HCT116 (cell line): ENCODE results near the gene VWA3B. TPM values are rescaled to one million over a fixed set of nuclear protein-coding genes. Genes with fewer than 3 reads are reported as not detected.

Experiments used
- ATAC-seq: fragments of 200-7000 bp; cut with Tn5 transposase; 2 replicates; pipeline ENCODE4 v1.9.1; 2020; ENCODE audit warnings: mild to moderate bottlenecking, moderate library complexity
- BruUV-seq: library from RNA; stranded (reverse); fragments of 400-500 nt; replicated peaks from 2 replicates; lab custom pipeline; 2021; lab: Mats Ljungman, UMichigan
- CTCF ChIA-PET: fragments of 300-600 bp; sonication (Branson Sonifier 250); formaldehyde crosslinking; loops from one replicate; lab custom pipeline; 2021; ENCODE audit warnings: antibody characterized with exemption; lab: Charles Lee
- POLR2A ChIA-PET: fragments of 300-600, 350-600 bp; sonication (Branson Sonifier 250); formaldehyde crosslinking; loops from one replicate; lab custom pipeline; 2021; ENCODE audit warnings: antibody characterized with exemption; lab: Charles Lee
- RAD21 ChIA-PET, 2 experiments: fragments of 300-600 bp; sonication (Branson Sonifier 250); formaldehyde crosslinking; loops; one replicate each; lab custom pipeline; 2023; ENCODE audit warnings: low total read pairs in 2 of 2; ENCODE audit not compliant: uncharacterized antibody in 2 of 2, unreplicated experiment in 2 of 2, low non-redundant PET in 1 of 2; lab: Charles Lee
- DNase-seq: peaks from one replicate; pipeline ENCODE4 v3.0.0-alpha.2; 2010; ENCODE audit warnings: low read depth, low spot score
- H2AFZ ChIP-seq: fragments of 200-600 bp; shearing (Covaris generic), sonication (generic); 2 replicates; pipeline ENCODE4 v1.6.1; 2017; ENCODE audit warnings: low read depth, mixed run types, mixed read lengths, antibody characterized with exemption, low read length; ENCODE audit not compliant: poor library complexity, severe bottlenecking
- H3K27ac ChIP-seq: 2 replicates; pipeline ENCODE4 v1.5.1; 2012; ENCODE audit warnings: low read depth, low read length
- H3K27me3 ChIP-seq: fragments of 200-600 bp; sonication (generic); 2 replicates; pipeline ENCODE4 v1.6.1; 2016; ENCODE audit warnings: mixed run types, low read length, mixed read lengths; ENCODE audit not compliant: insufficient read depth
- H3K36me3 ChIP-seq, 2 experiments: fragments of 200-500 bp in 1 of 2; fragments of 200-600 bp in 1 of 2; sonication (Bioruptor generic) in 1 of 2; sonication (generic) in 1 of 2; 2 replicates each; pipeline versions ENCODE4 v1.5.1 to v1.6.1; 2014 to 2016; ENCODE audit warnings: low read length in 2 of 2, inconsistent platforms in 1 of 2, mixed read lengths in 1 of 2, mixed run types in 1 of 2; ENCODE audit not compliant: insufficient read depth in 2 of 2, control insufficient read depth in 1 of 2
- H3K4me1 ChIP-seq, 2 experiments: fragments of 200-600 bp in 1 of 2; sonication (generic) in 1 of 2; 2 replicates each; pipeline versions ENCODE4 v1.5.1 to v1.6.1; 2012 to 2017; ENCODE audit warnings: low read length in 2 of 2, inconsistent platforms in 1 of 2, mild to moderate bottlenecking in 1 of 2, mixed read lengths in 1 of 2, mixed run types in 1 of 2, moderate library complexity in 1 of 2; ENCODE audit not compliant: insufficient read depth in 2 of 2, control insufficient read depth in 1 of 2
- H3K4me2 ChIP-seq: fragments of 200-600 bp; sonication (generic); 2 replicates; pipeline ENCODE4 v1.6.1; 2017; ENCODE audit warnings: mixed run types, low read length, mixed read lengths
- H3K4me3 ChIP-seq, 2 experiments: fragments of 200-600 bp in 1 of 2; sonication (generic) in 1 of 2; replicated peaks in 1 of 2; 2 replicates each; pipeline ENCODE4 v1.5.1; 2011 to 2016; ENCODE audit warnings: low read length in 2 of 2, control low read depth in 1 of 2, low read depth in 1 of 2, mild to moderate bottlenecking in 1 of 2, mixed read lengths in 1 of 2, mixed run types in 1 of 2
- H3K79me2 ChIP-seq: fragments of 200-600 bp; sonication (generic); 2 replicates; pipeline ENCODE4 v1.6.1; 2017; ENCODE audit warnings: mild to moderate bottlenecking, mixed run types, low read length, moderate library complexity, mixed read lengths; ENCODE audit not compliant: insufficient read depth
- H3K9ac ChIP-seq: fragments of 200-600 bp; sonication (generic); 2 replicates; pipeline ENCODE4 v1.6.1; 2016; ENCODE audit warnings: low read length, mixed read lengths
- H3K9me2 ChIP-seq: fragments of 200-600 bp; sonication (generic), shearing (Covaris generic); 2 replicates; pipeline ENCODE4 v1.6.1; 2017; ENCODE audit warnings: mixed run types, mild to moderate bottlenecking, moderate library complexity; ENCODE audit not compliant: insufficient read depth
- H3K9me3 ChIP-seq, 2 experiments: fragments of 200-500 bp in 1 of 2; fragments of 200-600 bp in 1 of 2; sonication (Bioruptor generic) in 1 of 2; sonication (generic) in 1 of 2; 2 replicates each; pipeline ENCODE4 v1.6.1; 2014 to 2017; ENCODE audit warnings: low read length in 2 of 2, mixed read lengths in 2 of 2, inconsistent platforms in 1 of 2, low read depth in 1 of 2, mild to moderate bottlenecking in 1 of 2, mixed run types in 1 of 2, moderate library complexity in 1 of 2; ENCODE audit not compliant: control insufficient read depth in 1 of 2, insufficient read depth in 1 of 2
- H4K20me1 ChIP-seq: fragments of 200-600 bp; sonication (generic), shearing (Covaris generic); 2 replicates; pipeline ENCODE4 v1.6.1; 2017; ENCODE audit warnings: mixed run types, mild to moderate bottlenecking, moderate library complexity; ENCODE audit not compliant: insufficient read depth
- ATF3 ChIP-seq: IDR thresholded peaks from 2 replicates; pipeline ENCODE4 v1.6.1; 2012
- CBX3 ChIP-seq: IDR thresholded peaks from 2 replicates; pipeline ENCODE4 v1.6.1; 2012; ENCODE audit warnings: low read depth
- CEBPB ChIP-seq: IDR thresholded peaks from 2 replicates; pipeline ENCODE4 v1.6.1; 2012; ENCODE audit warnings: low read depth
- EGR1 ChIP-seq: IDR thresholded peaks from 2 replicates; pipeline ENCODE4 v1.6.1; 2012; ENCODE audit warnings: low read depth
- EZH2 ChIP-seq: fragments of 200-600 bp; sonication (generic); IDR thresholded peaks from 2 replicates; pipeline ENCODE4 v1.6.1; 2017; ENCODE audit warnings: antibody characterized with exemption, mixed run types
- EZH2phosphoT487 ChIP-seq: fragments of 200-600 bp; IDR thresholded peaks from 2 replicates; pipeline ENCODE4 v1.6.1; 2018; ENCODE audit warnings: antibody characterized with exemption, borderline replicate concordance
- FOSL1 ChIP-seq: IDR thresholded peaks from 2 replicates; pipeline ENCODE4 v1.6.1; 2012; ENCODE audit warnings: low read depth
- JUND ChIP-seq: IDR thresholded peaks from 2 replicates; pipeline ENCODE4 v1.6.1; 2012
- MAX ChIP-seq: IDR thresholded peaks from 2 replicates; pipeline ENCODE4 v1.6.1; 2012
- POLR2AphosphoS5 ChIP-seq: IDR thresholded peaks from 2 replicates; pipeline ENCODE4 v1.6.1; 2011; ENCODE audit warnings: mild to moderate bottlenecking, low read depth, low read length, moderate library complexity
- REST ChIP-seq: IDR thresholded peaks from 2 replicates; pipeline ENCODE4 v1.6.1; 2012; ENCODE audit warnings: low read depth
- SIN3A ChIP-seq: IDR thresholded peaks from 2 replicates; pipeline ENCODE4 v1.6.1; 2012; ENCODE audit warnings: low read depth
- SP1 ChIP-seq: IDR thresholded peaks from 2 replicates; pipeline ENCODE4 v1.6.1; 2012; ENCODE audit warnings: low read depth
- SRF ChIP-seq: IDR thresholded peaks from 2 replicates; pipeline ENCODE4 v1.6.1; 2012; ENCODE audit warnings: low read depth
- TCF7L2 ChIP-seq: IDR thresholded peaks from 2 replicates; pipeline ENCODE4 v1.7.0; 2011; ENCODE audit warnings: borderline replicate concordance, inconsistent platforms; ENCODE audit not compliant: insufficient read depth, insufficient read length; ENCODE audit errors: extremely low read depth
- YY1 ChIP-seq: IDR thresholded peaks from 2 replicates; pipeline ENCODE4 v1.6.1; 2011; ENCODE audit warnings: low read length, low read depth, moderate library complexity, mild to moderate bottlenecking; ENCODE audit not compliant: insufficient replicate concordance; ENCODE audit errors: extremely low read depth
- ZNF274 ChIP-seq: fragments of 200-500 bp; sonication (Bioruptor generic); IDR thresholded peaks from 2 replicates; pipeline ENCODE4 v1.6.1; 2014; ENCODE audit warnings: mild to moderate bottlenecking, low read depth, low read length, inconsistent platforms
- intact Hi-C: fragments of 100-400 bp; cut with micrococcal nuclease; formaldehyde crosslinking; loops from 2 replicates; pipeline ENCODE4 v1.10.0; 2022
- total RNA-seq: library from RNA; stranded (reverse); gene quantifications from one replicate; pipeline ENCODE4 v1.2.1, GENCODE V29; 2021; ENCODE audit not compliant: unreplicated experiment

The VWA3B gene
- total RNA-seq, 1 experiment from 2014 or later: 0.47 TPM

- Histone ChIP-seq H3K36me3 (no peaks in the 10 kb centered on the region), H3K9me3 (no peaks in the 10 kb centered on the region), H3K27me3 (peaks cover 4% of the 10 kb centered on the region; the same call in 1 of the 2 replicates), H3K79me2 (no peaks in the 10 kb centered on the region), H3K4me3 (no peak overlapping the region), H3K27ac (no peak overlapping the region), H3K9ac (no peak overlapping the region), H3K9me2 (no peaks in the 10 kb centered on the region), H4K20me1 (no peaks in the 10 kb centered on the region), H3K4me1 (no peaks in the 10 kb centered on the region), H2AFZ (no peak overlapping the region), H3K4me2 (no peak overlapping the region)
- TF ChIP-seq SP1 (no peak), EZH2 (no peak), FOSL1 (no peak), TCF7L2 (no peak), JUND (no peak), EZH2phosphoT487 (no peak), ATF3 (no peak), EGR1 (no peak), CBX3 (no peak), CEBPB (no peak)
- no peak for ATAC-seq
- intact Hi-C loops: no loop called here
- ChIA-PET RAD21 (no interaction called here), POLR2A (no interaction called here), CTCF (no interaction called here)
- BruUV-seq: no TSS peak
- no peak for DNase-seq
Measured at GRCh38 chr2:98278074-98278473, 191.1 kb downstream of the VWA3B start.

- intact Hi-C loops: no loop called here
- H3K36me3 ChIP-seq: no peaks in the 10 kb centered on the region
- H3K4me1 ChIP-seq: no peaks in the 10 kb centered on the region
- no peak overlapping the region for H2AFZ ChIP-seq
- no peaks in the 10 kb centered on the region; a peak in 1 of 4 replicates for H3K9me3 ChIP-seq
- no peaks in the 10 kb centered on the region for H4K20me1 ChIP-seq
- DNase-seq: no peak
- no peak overlapping the region for H3K4me3 ChIP-seq
- BruUV-seq: no TSS peak
- ChIA-PET POLR2A (no interaction called here), CTCF (interaction anchor here (1.7 kb wide), 1 partner anchor 11 kb away, joined by 5 read pairs; no protein-coding TSS in a partner anchor), RAD21 (no interaction called here)
- H3K27ac ChIP-seq: no peak overlapping the region
- peaks cover 4% of the 10 kb centered on the region; the same call in 1 of the 2 replicates for H3K27me3 ChIP-seq
- no peaks in the 10 kb centered on the region for H3K79me2 ChIP-seq
- ATAC-seq: no peak
- H3K9ac ChIP-seq: no peak overlapping the region
- no peak overlapping the region for H3K4me2 ChIP-seq
- H3K9me2 ChIP-seq: no peaks in the 10 kb centered on the region
- TF ChIP-seq ZNF274 (no peak), EZH2 (no peak), SRF (no peak), REST (no peak), EZH2phosphoT487 (no peak), FOSL1 (no peak), ATF3 (no peak), SIN3A (no peak), SP1 (no peak), YY1 (no peak), POLR2AphosphoS5 (no peak), EGR1 (no peak), MAX (no peak)
Measured at GRCh38 chr2:98280376-98281102, 193.6 kb downstream of the VWA3B start.
